ENCODE results near the gene GPT2.

The GPT2 gene

DNA sequence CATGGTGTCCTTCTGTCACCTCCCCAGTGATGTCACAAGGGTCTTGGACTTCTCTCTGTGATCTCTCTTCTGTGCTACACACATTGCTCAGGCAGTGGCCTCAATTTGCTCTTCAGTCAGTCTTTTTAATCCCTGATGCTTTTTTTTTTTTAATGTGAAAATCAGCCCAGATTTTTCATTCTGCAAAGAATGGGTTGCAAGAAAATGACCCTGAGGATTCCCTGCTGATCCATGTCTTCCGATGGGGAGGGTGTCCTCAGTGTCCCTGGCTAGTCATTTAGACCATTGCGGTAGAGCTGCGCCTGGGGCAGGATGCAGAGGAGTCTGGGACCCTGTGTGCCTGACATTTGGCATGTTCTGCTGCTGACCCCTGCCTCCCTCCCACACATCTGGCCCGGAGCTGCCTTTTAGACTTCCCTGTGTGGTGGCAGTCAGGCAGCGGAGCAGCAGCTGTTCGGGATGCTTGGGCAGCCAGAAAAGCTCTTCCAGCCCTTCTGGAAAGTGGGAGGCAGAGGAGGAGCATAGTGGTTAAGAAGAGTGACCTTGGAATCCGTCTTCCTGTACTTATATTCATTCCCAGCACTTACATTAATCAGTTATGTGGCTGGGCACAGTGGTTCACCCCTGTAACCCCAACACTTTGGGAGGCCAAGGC is 12.3 kb downstream of the GPT2 start:
- FAIRE-seq: no peak

- no peak for FAIRE-seq
Observed at GRCh38 chr16:46897471-46897870, 13.3 kb downstream of the GPT2 start.

DNA sequence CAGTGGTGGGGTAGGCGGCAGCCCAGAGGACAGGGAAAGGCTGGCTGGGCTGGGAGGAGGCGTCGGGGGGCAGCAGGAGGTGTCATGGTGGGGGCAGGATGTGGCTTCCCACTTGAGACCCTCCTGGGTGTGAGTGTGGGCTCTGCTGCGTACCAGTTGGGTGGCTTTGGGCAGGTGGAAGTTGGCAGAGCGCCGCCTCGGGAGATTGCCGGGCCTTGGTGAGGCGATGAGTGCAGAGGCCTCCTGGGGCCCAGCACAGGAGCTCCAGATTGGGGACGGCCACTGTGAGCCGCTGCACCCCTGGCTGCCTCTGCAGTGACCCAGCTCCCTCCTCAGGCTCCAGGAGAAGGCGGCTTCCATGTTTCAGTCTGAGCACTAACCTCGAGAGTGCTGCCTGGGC is 13.8 kb downstream of the GPT2 start:
- FAIRE-seq: no peak

DNA sequence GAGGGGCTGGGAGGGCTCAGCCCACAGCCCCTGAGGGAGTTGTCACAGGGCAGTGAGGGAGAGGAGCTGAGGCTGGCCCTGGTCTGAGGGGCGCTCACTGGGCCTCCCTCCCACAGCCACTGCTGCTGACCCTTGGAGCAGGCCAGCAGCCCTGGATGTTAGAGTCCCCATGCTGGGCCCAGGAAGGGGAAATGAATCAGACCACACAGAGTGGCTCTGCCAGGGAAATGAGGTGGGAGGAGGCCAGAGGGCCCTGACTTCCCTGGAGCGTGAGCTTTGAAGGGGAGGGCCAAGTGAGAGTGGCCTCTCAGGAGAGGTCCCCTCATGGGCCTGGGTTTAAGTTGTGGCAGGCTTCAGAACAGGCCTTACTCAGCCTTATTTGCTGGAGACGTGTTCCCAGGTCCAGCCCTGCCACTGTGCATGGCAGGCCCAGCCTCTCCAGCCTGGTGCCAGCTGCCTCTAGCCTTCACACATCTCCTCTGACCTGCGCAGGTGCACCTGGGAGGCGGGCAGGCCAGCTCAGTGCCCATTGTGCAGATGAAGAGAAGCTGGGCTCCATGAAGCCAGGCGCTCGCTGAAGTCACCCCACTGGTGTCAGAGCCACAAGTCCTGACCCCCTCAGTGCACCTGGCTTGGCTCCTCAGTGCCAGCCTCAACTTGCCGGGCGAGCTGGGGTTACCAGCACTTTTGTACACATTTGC is 15.4 kb downstream of the GPT2 start:
- no peak for FAIRE-seq

- FAIRE-seq: no peak
Observed at GRCh38 chr16:46900455-46901235, 16.5 kb downstream of the GPT2 start.

DNA sequence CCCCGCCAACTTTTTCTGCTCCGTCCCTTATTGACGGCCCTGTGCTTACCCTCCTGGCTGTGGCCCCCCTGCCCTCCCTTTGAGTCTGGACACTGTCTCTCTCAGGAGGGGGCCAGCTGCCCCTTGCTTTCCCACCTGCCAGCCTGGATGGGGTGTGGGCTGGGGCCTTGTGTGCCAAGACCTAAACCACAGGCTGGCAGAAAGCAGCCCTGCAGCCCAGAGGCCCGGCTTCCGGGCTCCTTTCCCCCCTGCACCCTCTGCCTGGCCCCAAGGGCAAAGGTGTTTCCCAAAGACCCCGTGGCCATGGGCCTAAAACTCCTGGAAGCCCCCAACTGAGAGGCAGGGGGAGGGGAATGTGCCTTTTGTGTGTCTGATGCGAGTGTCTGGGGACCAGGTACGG is 17.5 kb downstream of the GPT2 start:
- no peak for FAIRE-seq

DNA sequence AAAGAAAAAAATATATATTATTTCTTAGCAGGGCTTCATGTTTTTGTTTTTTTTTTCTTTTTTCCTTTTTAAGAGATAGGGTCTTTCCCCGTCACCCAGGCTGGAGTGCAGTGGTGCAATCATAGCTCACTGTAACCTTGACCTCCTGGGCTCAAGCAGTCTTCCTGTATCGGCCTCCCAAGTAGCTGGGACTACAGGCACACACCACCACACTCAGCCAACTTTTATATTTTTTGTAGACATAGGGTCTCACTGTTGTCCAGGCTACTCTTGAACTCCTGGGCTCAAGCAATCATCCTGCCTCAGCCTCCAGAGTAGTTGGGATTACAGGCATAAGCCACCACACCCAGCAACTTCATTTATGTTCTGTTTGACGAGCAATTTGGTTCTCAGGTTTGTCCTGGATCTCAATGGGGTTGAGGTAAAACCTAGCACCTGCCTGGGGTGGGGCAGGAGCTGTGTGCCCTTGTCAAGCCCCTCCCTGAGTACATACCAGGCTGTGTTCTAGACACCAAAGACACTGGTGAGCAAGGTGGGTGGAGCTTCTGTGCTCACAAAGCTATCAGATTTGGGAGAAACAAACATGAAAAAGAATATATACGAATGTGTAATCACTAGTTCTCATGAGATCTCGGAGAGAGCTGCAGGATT is 19.2 kb downstream of the GPT2 start:
- no peak for FAIRE-seq

DNA sequence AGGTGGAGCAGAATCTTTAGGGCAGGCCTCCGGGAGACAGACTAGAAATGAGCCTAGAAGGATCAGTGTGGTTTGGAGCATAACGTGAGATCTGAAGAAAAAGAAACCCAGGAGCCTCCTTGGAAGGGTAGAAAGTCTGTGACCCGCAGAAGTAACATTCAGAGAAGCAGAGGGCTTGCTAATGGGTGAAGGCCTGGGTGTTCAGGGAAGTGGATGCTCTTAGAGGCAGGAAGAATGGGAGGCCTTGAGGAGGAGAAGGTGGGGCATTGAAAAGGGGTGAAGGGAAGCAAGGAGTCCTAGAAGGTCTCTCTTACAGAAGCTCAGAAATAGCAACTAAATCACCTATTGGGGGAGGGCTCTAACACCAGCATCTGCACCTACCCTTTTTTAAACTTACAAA is 20.3 kb downstream of the GPT2 start:
- no peak for FAIRE-seq

GRCh38 chr16:46906360-46907060 is 22.3 kb downstream of the GPT2 start:
- no peak for FAIRE-seq

DNA sequence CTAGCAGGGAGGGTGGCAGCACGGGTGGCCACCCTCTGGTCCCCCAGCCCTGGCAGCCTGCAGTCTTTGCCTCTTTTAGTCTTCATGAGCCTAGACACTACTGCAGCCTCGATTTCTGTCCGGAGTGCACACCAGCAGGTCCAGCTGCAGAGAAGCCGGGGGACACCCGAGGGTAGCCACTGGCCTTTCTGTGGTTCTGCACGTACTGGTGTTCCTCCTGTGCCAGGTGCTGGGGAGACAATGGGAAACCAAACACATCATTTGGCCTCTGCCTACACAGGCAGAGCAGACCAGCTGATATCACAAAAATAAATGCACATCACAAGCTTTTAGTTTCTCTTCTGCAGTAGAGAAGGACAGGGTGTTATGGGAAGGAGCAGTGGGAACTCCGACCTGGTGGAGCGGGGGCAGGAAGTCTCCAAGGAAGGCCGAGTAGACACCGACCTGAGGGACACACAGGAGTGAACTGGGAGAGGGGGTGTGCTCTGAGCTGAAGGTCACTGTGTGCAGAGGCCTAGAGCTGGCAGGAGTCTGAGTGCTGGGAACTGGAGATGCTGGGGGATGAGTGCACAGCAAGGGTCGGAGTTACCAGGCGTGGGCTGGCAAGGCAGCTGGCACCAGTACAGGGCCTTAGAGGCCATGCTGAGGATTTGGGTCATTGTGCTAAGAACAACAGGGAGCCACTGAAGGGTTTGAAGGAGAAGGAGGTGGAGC is 23.1 kb downstream of the GPT2 start:
- no peak for FAIRE-seq

DNA sequence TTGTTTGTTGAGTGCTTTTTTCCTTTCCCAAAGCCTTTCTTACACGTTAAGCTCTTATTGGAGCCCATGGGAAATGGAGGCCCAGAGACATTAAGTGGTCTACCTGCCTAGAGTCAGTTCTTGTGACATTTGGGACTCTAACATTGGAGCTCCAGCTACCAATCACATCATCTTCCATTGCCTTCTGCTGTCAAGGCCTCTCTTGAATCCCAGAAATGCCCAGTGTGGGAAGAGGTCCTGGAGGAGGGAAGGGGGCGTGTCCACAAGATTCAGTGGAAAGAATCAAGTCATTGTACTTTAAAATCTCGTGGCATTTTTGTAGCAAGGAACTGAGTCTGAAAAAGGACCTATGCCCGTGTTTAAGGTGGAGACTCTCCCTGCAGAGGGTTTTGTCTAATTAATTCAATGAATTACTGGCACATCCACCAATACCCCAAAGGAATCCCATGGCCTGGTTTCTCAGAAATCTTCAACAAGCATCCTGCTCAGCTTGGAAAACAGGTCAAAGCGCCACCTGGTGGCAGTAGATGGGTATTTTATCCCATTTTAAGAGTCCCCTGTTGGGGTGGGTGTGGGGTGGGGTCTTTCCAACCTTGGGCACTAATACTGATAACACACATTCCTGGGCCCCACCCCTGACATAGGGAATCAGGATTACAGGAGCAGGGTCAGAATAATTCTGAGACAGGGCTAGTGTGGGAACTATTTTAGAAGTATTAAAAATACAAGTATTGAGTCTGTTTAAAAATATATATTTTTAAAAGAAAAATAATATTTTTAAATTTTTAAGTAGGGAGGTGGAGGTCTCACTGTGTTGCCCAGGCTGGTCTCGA is 24.6 kb downstream of the GPT2 start:
- FAIRE-seq: no peak

DNA sequence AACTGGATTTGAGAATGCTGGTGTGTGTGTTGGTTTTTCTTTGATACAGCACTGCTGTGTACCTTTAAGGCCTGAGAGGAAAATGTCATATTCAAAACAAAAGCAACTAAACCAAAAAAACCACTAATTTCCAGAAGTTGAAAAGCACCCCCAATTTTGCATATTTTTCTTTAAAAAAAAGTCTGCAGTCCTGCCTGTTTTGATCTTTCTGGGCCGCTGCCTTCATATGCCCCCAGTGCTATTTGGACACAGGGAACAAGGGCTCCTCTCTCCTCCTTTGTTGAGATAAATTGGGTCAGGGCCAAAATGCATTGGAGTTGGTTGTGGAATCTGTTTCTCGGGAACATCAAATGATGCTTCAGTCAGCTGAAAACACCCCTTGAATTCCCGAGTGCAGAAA is 26.9 kb downstream of the GPT2 start:
- no peak for FAIRE-seq

DNA sequence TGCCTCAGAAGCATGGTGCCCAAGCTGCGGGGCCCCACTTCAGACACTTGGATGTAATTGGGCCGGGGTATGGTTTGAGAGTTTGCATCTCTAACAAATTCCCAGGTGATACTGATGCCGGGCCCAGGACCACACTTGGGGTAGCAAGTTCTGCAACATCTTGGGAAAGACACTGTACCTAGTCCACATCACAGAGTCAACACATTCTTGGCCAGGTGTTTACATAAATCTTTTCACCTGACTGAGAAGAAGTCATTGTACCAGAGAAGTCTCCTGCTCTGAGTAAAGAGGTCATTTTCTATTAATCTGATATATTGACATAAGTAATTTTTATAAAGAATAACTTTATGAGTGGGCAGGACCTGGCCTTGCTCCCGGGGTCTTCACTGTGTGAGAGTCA is 27.5 kb downstream of the GPT2 start:
- FAIRE-seq: no peak

DNA sequence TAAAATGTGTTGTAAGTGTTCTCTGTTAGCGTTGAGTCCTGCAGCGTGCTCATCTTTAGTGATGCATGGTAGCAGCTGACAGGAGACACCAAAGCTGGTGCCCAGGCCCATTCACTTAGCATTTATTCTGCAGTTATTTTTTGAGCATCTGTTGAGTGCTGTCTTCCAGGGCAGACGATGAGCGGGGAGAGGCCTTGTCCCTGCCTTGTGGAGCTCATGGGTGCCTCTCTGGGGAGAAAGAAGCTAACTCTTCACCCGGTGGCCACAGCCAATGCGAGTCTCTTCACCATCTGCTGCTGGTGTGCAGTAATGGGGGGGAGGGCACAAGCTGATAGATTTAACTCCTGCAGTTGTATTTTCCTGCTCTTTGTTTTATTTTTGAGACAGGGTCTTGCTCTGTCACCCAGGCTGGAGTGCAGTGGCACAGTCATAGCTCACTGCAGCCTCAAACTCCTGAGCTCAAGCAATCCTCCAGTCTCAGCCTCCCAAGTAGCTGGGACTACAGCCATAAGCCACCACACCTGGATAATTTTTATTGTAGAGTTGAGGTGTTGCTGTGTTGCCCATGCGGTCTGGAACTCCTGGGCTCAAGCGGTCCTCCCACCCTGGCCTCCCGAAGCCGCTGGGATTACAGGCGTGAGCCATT is 30.5 kb downstream of the GPT2 start:
- no peak for FAIRE-seq

DNA sequence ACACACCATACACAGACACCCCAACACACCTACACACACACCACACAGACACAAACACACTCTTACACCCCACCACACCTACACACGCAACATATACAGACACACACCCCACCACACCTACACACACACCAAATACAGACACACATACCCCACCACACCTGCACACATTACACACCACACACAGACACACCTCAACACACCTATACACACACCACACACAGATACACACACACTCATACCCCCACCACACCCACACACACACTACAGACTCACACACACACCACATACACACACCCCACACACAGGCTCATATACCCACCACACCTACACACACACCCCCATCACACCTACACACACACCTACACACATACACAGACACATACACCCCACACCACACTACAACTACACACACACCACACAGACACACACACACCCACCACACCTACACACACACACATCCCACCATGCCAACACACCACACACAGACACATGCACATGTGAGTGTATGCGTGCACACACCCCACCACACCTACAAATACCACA is 31.4 kb downstream of the GPT2 start:
- no peak for FAIRE-seq

DNA sequence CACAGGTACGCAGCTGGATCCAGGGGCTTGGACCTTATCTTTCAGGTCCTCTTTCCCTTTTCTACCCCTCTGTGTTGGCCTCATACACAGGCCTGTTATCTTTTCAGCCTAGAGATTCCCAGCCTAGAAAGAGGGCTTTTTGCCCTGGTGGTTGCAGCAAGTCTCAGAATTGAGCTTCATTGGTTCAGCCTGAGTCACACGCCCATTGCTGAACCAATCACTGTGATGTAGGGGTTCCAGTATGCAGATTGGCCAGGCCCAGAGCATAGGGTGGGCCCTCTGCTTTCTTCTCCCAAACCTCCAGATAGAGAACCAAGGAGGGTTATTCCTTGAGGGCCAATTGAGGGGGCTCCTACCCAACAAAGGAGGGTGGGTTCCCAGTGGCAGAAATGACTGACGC is 32.8 kb downstream of the GPT2 start:
- no peak for FAIRE-seq

DNA sequence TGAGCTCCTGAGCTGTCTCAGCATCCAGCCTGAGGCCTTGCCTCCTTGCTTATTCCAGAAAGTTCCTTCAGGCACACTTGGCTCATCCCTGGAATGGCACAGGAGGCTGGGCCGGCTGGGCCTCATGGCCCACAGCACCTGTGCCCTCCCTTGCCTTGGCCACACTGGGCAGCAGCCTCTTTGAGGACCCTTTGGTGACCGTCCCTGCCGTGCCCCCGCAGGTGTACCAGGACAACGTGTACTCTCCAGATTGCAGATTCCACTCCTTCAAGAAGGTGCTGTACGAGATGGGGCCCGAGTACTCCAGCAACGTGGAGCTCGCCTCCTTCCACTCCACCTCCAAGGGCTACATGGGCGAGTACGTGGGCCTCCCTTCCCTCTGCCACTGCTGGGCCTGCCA is 34.2 kb downstream of the GPT2 start:
- no peak for FAIRE-seq

GRCh38 chr16:46918905-46919792 is 35.0 kb downstream of the GPT2 start:
- no peak for FAIRE-seq

- FAIRE-seq: no peak
Observed at GRCh38 chr16:46920402-46921068, 36.4 kb downstream of the GPT2 start.

Measured in endometrium (tissue), 2 donors.